GM23338 (cell line): Measurements from ENCODE around the gene MMP15. TPM values are rescaled to one million over a fixed set of nuclear protein-coding genes. Genes with fewer than 3 reads are reported as not detected.

Experiments used
- ATAC-seq: fragments of 200-7000 bp; cut with Tn5 transposase; 3 replicates; pipeline ENCODE4 v1.9.1; 2020
- DNase-seq: peaks from one replicate; pipeline ENCODE4 v3.0.0-alpha.2; 2015; ENCODE audit warnings: low spot score
- H2AFZ ChIP-seq: fragments of 200-600 bp; sonication (generic); 2 replicates; pipeline ENCODE4 v1.8.0; 2016; ENCODE audit warnings: antibody characterized with exemption, mild to moderate bottlenecking, moderate library complexity
- H3F3A ChIP-seq: fragments of 200-600 bp; sonication (generic); replicated peaks from 2 replicates; pipeline ENCODE4 v1.8.0; 2017; ENCODE audit warnings: antibody characterized with exemption, mixed run types, low read depth
- H3K27ac ChIP-seq: fragments of 200-600 bp; sonication (generic); 2 replicates; pipeline ENCODE4 v1.6.1; 2016; ENCODE audit warnings: low read depth
- H3K27me3 ChIP-seq: fragments of 200-600 bp; sonication (generic); 2 replicates; pipeline ENCODE4 v1.8.0; 2016; ENCODE audit warnings: mild to moderate bottlenecking, mixed run types, moderate library complexity; ENCODE audit not compliant: insufficient read depth
- H3K36me3 ChIP-seq: fragments of 200-600 bp; sonication (generic); 2 replicates; pipeline ENCODE4 v1.8.0; 2016; ENCODE audit warnings: mild to moderate bottlenecking; ENCODE audit not compliant: insufficient read depth
- H3K4me1 ChIP-seq: fragments of 200-600 bp; sonication (generic); 2 replicates; pipeline ENCODE4 v1.8.0; 2016; ENCODE audit warnings: mild to moderate bottlenecking, moderate library complexity; ENCODE audit not compliant: insufficient read depth
- H3K4me2 ChIP-seq: fragments of 200-600 bp; sonication (generic); 2 replicates; pipeline ENCODE4 v1.7.1; 2017; ENCODE audit warnings: mixed run types
- H3K4me3 ChIP-seq: fragments of 200-600 bp; sonication (generic); 2 replicates; pipeline ENCODE4 v1.6.1; 2016; ENCODE audit warnings: mixed run types
- H3K79me2 ChIP-seq: fragments of 200-600 bp; sonication (generic); replicated peaks from 2 replicates; pipeline ENCODE4 v1.8.0; 2017; ENCODE audit warnings: mild to moderate bottlenecking; ENCODE audit not compliant: insufficient read depth
- H3K9me2 ChIP-seq: fragments of 200-600 bp; sonication (generic); 2 replicates; pipeline ENCODE4 v1.8.0; 2017; ENCODE audit not compliant: insufficient read depth
- H4K20me1 ChIP-seq: fragments of 200-600 bp; sonication (generic); replicated peaks from 2 replicates; pipeline ENCODE4 v1.8.0; 2017; ENCODE audit warnings: mild to moderate bottlenecking; ENCODE audit not compliant: insufficient read depth
- H3K27ac Mint-ChIP-seq: 2 replicates; pipeline ENCODE4 v1.8.0; 2020; ENCODE audit warnings: inconsistent platforms, mild to moderate bottlenecking, moderate library complexity, mixed read lengths
- H3K27me3 Mint-ChIP-seq: 3 replicates; pipeline ENCODE4 v1.8.0; 2022; ENCODE audit warnings: low read depth, mild to moderate bottlenecking, moderate library complexity, mixed read lengths, inconsistent platforms; ENCODE audit not compliant: insufficient read depth, poor library complexity
- H3K36me3 Mint-ChIP-seq: 3 replicates; pipeline ENCODE4 v1.8.0; 2021; ENCODE audit warnings: low read depth, mild to moderate bottlenecking, inconsistent platforms, moderate library complexity, mixed read lengths
- H3K4me1 Mint-ChIP-seq: 3 replicates; pipeline ENCODE4 v1.8.0; 2020; ENCODE audit warnings: mild to moderate bottlenecking, inconsistent platforms, mixed read lengths
- H3K4me3 Mint-ChIP-seq: 3 replicates; pipeline ENCODE4 v1.8.0; 2021; ENCODE audit warnings: moderate library complexity, mild to moderate bottlenecking, inconsistent platforms, mixed read lengths
- H3K9me3 Mint-ChIP-seq: 3 replicates; pipeline ENCODE4 v1.8.0; 2020; ENCODE audit warnings: moderate library complexity, mild to moderate bottlenecking, inconsistent platforms, mixed read lengths
- CREB1 ChIP-seq: fragments of 250-450 bp; sonication (Bioruptor Pico); IDR thresholded peaks from 2 replicates; pipeline ENCODE4 v1.5.0; 2020; ENCODE audit warnings: low read depth, mild to moderate bottlenecking, moderate library complexity
- CTCF ChIP-seq, 2 experiments: fragments of 200-600 bp in 1 of 2; sonication (generic) in 1 of 2; conservative IDR thresholded peaks; 2 replicates each; pipeline versions ENCODE4 v1.5.1 to v1.6.1; 2016 to 2017; ENCODE audit warnings: antibody characterized with exemption in 2 of 2, low read depth in 2 of 2, mild to moderate bottlenecking in 2 of 2, moderate library complexity in 1 of 2
- EZH2 ChIP-seq: fragments of 200-600 bp; sonication (generic); IDR thresholded peaks from one replicate; pipeline ENCODE4 v1.8.0; 2017; ENCODE audit warnings: antibody characterized with exemption, mild to moderate bottlenecking, low read depth; ENCODE audit not compliant: unreplicated experiment
- EZH2phosphoT487 ChIP-seq: fragments of 200-600 bp; sonication (generic); IDR thresholded peaks from one replicate; pipeline ENCODE4 v1.8.1; 2018; ENCODE audit warnings: antibody characterized with exemption; ENCODE audit not compliant: unreplicated experiment
- JUNB ChIP-seq: IDR thresholded peaks from one replicate; pipeline ENCODE4 v1.6.1; 2016; ENCODE audit warnings: antibody characterized with exemption; ENCODE audit not compliant: unreplicated experiment
- NANOG ChIP-seq: IDR thresholded peaks from 2 replicates; pipeline ENCODE4 v1.6.1; 2016; ENCODE audit warnings: antibody characterized with exemption, borderline replicate concordance
- POLR2AphosphoS5 ChIP-seq: IDR thresholded peaks from 2 replicates; pipeline ENCODE4 v1.6.1; 2016; ENCODE audit warnings: antibody characterized with exemption, low read depth
- REST ChIP-seq: IDR thresholded peaks from one replicate; pipeline ENCODE4 v1.6.1; 2018; ENCODE audit warnings: antibody characterized with exemption; ENCODE audit not compliant: unreplicated experiment
- STAT1 ChIP-seq: IDR thresholded peaks from one replicate; pipeline ENCODE4 v1.6.1; 2016; ENCODE audit warnings: antibody characterized with exemption; ENCODE audit not compliant: unreplicated experiment
- ZNF114 ChIP-seq: fragments of 250-450 bp; sonication (Bioruptor Pico); IDR thresholded peaks from 2 replicates; pipeline ENCODE4 v1.5.0; 2020; ENCODE audit warnings: mild to moderate bottlenecking, moderate library complexity
- ZNF331 ChIP-seq: fragments of 250-450 bp; sonication (Bioruptor Pico); IDR thresholded peaks from 2 replicates; pipeline ENCODE4 v1.5.0; 2020; ENCODE audit warnings: low read depth, mild to moderate bottlenecking, moderate library complexity
- polyA plus RNA-seq: library from polyadenylated mRNA; unstranded; fragments of >200 nt; fragmentation: Nextera tagmentation; extraction: Ambion mirVana; gene quantifications from 2 replicates; pipeline ENCODE4 v1.2.1, GENCODE V29; 2016
- total RNA-seq: library from RNA; depleted of rRNA; stranded (reverse); fragments of >200 nt; shearing (Covaris generic); gene quantifications from 2 replicates; pipeline ENCODE4 v1.2.3, GENCODE V29; 2014
- TF ChIP-seq, protein P1 (sequence below): fragments of 250-450 bp; sonication (Bioruptor Pico); IDR thresholded peaks from 2 replicates; pipeline ENCODE4 v1.5.0; 2020; ENCODE audit warnings: mild to moderate bottlenecking, moderate library complexity
- TF ChIP-seq, protein P2 (sequence below): IDR thresholded peaks from 2 replicates; pipeline ENCODE4 v1.6.1; 2016; ENCODE audit warnings: antibody characterized with exemption

The MMP15 gene
- total and polyA plus RNA-seq, 2 experiments from 2014 or later = 10.9 to 79.1 TPM

DNA sequence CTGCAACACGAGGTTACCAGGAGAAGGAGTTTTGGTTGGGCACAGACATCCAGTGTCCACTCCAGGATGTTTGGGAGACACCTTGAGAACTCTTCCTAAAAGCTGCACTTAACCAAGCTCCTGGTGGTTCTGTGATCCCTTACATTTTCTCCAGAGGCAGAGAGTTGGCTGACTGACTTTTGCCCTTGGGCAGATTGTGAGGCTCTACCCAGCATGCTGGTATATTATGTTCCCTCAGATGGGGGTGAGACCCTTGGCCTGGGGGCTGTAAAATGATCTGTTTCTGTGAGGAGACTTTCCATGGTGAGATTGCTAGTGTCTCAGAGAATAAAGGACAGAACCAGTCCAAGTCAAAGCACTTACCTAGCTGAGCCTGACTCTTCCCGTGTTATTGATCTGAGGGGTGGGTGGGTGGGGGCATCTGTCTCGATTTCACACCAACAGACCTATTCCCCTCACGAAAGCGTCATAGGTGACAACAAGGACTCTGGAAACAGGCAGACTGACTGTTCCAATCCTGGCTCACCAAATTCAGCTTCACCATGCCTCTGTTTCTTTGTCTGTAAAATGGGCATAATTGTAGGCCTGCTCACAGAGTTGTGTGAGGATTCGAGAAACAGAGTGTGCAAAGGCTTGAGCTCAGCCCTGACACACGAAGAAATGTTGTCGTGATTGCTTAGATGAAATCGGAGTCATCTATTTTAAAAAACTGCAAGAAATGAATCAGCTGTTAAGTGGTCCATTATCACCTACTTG is 12.2 kb upstream of the MMP15 start:
- H2AFZ ChIP-seq = no peak overlapping the region
- no peaks in the 10 kb centered on the region for H3F3A ChIP-seq
- H3K36me3 ChIP-seq = no peaks in the 10 kb centered on the region
- H3K4me2 ChIP-seq = no peak overlapping the region
- Mint-ChIP-seq H3K27ac (no peak overlapping the region), H3K9me3 (no peaks in the 10 kb centered on the region), H3K4me1 (peaks cover 19% of the 10 kb centered on the region), H3K27me3 (no peaks in the 10 kb centered on the region), H3K4me3 (no peak overlapping the region), H3K36me3 (peaks cover 17% of the 10 kb centered on the region)
- H4K20me1 ChIP-seq = 0 out of 2 replicates have a peak, but pooled peaks cover 8% of the 10 kb centered on the region
- H3K4me1 ChIP-seq = peaks cover 6% of the 10 kb centered on the region; the same call in 1 of the 2 replicates
- no peak overlapping the region for H3K27ac ChIP-seq
- no peak for TF ChIP-seq CTCF (conservative IDR thresholded peaks at IDR 0.05; ENCODE audit: low read depth in 2 of 2)
- no peak for TF ChIP-seq STAT1
- no peak for TF ChIP-seq ZNF331 (CRISPR knock-in tag)
- no peak for TF ChIP-seq NANOG
- TF ChIP-seq POLR2AphosphoS5 = no peak
- TF ChIP-seq CREB1 (CRISPR knock-in tag) = no peak
- TF ChIP-seq, protein P1, sequence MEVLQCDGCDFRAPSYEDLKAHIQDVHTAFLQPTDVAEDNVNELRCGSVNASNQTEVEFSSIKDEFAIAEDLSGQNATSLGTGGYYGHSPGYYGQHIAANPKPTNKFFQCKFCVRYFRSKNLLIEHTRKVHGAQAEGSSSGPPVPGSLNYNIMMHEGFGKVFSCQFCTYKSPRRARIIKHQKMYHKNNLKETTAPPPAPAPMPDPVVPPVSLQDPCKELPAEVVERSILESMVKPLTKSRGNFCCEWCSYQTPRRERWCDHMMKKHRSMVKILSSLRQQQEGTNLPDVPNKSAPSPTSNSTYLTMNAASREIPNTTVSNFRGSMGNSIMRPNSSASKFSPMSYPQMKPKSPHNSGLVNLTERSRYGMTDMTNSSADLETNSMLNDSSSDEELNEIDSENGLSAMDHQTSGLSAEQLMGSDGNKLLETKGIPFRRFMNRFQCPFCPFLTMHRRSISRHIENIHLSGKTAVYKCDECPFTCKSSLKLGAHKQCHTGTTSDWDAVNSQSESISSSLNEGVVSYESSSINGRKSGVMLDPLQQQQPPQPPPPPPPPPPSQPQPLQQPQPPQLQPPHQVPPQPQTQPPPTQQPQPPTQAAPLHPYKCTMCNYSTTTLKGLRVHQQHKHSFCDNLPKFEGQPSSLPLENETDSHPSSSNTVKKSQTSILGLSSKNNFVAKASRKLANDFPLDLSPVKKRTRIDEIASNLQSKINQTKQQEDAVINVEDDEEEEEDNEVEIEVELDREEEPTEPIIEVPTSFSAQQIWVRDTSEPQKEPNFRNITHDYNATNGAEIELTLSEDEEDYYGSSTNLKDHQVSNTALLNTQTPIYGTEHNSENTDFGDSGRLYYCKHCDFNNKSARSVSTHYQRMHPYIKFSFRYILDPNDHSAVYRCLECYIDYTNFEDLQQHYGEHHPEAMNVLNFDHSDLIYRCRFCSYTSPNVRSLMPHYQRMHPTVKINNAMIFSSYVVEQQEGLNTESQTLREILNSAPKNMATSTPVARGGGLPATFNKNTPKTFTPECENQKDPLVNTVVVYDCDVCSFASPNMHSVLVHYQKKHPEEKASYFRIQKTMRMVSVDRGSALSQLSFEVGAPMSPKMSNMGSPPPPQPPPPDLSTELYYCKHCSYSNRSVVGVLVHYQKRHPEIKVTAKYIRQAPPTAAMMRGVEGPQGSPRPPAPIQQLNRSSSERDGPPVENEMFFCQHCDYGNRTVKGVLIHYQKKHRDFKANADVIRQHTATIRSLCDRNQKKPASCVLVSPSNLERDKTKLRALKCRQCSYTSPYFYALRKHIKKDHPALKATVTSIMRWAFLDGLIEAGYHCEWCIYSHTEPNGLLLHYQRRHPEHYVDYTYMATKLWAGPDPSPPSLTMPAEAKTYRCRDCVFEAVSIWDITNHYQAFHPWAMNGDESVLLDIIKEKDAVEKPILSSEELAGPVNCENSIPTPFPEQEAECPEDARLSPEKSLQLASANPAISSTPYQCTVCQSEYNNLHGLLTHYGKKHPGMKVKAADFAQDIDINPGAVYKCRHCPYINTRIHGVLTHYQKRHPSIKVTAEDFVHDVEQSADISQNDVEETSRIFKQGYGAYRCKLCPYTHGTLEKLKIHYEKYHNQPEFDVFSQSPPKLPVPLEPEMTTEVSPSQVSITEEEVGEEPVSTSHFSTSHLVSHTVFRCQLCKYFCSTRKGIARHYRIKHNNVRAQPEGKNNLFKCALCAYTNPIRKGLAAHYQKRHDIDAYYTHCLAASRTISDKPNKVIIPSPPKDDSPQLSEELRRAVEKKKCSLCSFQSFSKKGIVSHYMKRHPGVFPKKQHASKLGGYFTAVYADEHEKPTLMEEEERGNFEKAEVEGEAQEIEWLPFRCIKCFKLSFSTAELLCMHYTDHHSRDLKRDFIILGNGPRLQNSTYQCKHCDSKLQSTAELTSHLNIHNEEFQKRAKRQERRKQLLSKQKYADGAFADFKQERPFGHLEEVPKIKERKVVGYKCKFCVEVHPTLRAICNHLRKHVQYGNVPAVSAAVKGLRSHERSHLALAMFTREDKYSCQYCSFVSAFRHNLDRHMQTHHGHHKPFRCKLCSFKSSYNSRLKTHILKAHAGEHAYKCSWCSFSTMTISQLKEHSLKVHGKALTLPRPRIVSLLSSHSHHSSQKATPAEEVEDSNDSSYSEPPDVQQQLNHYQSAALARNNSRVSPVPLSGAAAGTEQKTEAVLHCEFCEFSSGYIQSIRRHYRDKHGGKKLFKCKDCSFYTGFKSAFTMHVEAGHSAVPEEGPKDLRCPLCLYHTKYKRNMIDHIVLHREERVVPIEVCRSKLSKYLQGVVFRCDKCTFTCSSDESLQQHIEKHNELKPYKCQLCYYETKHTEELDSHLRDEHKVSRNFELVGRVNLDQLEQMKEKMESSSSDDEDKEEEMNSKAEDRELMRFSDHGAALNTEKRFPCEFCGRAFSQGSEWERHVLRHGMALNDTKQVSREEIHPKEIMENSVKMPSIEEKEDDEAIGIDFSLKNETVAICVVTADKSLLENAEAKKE = no peak
- no peak for TF ChIP-seq EZH2
- no peak for TF ChIP-seq REST
- TF ChIP-seq ZNF114 = no peak
- TF ChIP-seq, protein P2, sequence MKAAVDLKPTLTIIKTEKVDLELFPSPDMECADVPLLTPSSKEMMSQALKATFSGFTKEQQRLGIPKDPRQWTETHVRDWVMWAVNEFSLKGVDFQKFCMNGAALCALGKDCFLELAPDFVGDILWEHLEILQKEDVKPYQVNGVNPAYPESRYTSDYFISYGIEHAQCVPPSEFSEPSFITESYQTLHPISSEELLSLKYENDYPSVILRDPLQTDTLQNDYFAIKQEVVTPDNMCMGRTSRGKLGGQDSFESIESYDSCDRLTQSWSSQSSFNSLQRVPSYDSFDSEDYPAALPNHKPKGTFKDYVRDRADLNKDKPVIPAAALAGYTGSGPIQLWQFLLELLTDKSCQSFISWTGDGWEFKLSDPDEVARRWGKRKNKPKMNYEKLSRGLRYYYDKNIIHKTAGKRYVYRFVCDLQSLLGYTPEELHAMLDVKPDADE = no peak
- TF ChIP-seq EZH2phosphoT487 = no peak
- TF ChIP-seq JUNB = no peak
- no peaks in the 10 kb centered on the region for H3K27me3 ChIP-seq
- H3K9me2 ChIP-seq = no peaks in the 10 kb centered on the region
- DNase-seq (no peak), ATAC-seq (no peak)
- H3K4me3 ChIP-seq = no peak overlapping the region
- peaks cover 7% of the 10 kb centered on the region; the same call in 1 of the 2 replicates for H3K79me2 ChIP-seq
